Caco-2 (cell line): ENCODE results near the gene RHBG. TPM values are rescaled to one million over a fixed set of nuclear protein-coding genes. Genes with fewer than 3 reads are reported as not detected.

Experiments
- BruUV-seq: library from RNA; stranded (reverse); fragments of 400-500 nt; replicated peaks from 2 replicates; lab custom pipeline; 2021; lab: Mats Ljungman, UMichigan
- CTCF ChIA-PET: fragments of 300-600 bp; sonication (Branson Sonifier 250); formaldehyde crosslinking; loops from one replicate; lab custom pipeline; 2022; ENCODE audit warnings: antibody characterized with exemption; lab: Charles Lee
- POLR2A ChIA-PET: fragments of 300-600 bp; sonication (Branson Sonifier 250); formaldehyde crosslinking; loops from one replicate; lab custom pipeline; 2022; ENCODE audit warnings: antibody characterized with exemption; lab: Charles Lee
- DNase-seq, 2 experiments: peaks; one replicate each; pipeline versions ENCODE4 v3.0.0 to v3.0.0-alpha.2; 2020 to 2022
- H3K27me3 ChIP-seq: replicated peaks from 2 replicates; pipeline ENCODE4 v1.6.0; 2011; ENCODE audit warnings: low read length; ENCODE audit not compliant: control insufficient read depth, insufficient read depth
- H3K36me3 ChIP-seq: 2 replicates; pipeline ENCODE4 v1.5.1; 2011; ENCODE audit warnings: low read length; ENCODE audit not compliant: control insufficient read depth, insufficient read depth
- H3K4me1 ChIP-seq: fragments of 250-450 bp; sonication (Bioruptor Pico); 2 replicates; pipeline ENCODE4 v1.5.1; 2020; ENCODE audit warnings: mild to moderate bottlenecking
- H3K4me3 ChIP-seq: 2 replicates; pipeline ENCODE4 v1.5.1; 2011; ENCODE audit warnings: low read depth, mild to moderate bottlenecking, control low read depth, low read length
- H3K9me3 ChIP-seq: fragments of 250-450 bp; sonication (Bioruptor Pico); 2 replicates; pipeline ENCODE4 v1.5.1; 2020; ENCODE audit warnings: mild to moderate bottlenecking, moderate library complexity
- H3K27ac Mint-ChIP-seq: one replicate; pipeline ENCODE4 v1.8.0; 2022; ENCODE audit warnings: mixed read lengths; ENCODE audit not compliant: unreplicated experiment
- H3K27me3 Mint-ChIP-seq: one replicate; pipeline ENCODE4 v1.8.0; 2022; ENCODE audit warnings: mixed read lengths; ENCODE audit not compliant: insufficient read depth, unreplicated experiment
- H3K36me3 Mint-ChIP-seq: one replicate; pipeline ENCODE4 v1.8.0; 2022; ENCODE audit warnings: mild to moderate bottlenecking, mixed read lengths; ENCODE audit not compliant: insufficient read depth, unreplicated experiment
- H3K4me1 Mint-ChIP-seq: one replicate; pipeline ENCODE4 v1.8.0; 2022; ENCODE audit warnings: low read depth, mixed read lengths; ENCODE audit not compliant: unreplicated experiment
- H3K4me3 Mint-ChIP-seq: one replicate; pipeline ENCODE4 v1.8.0; 2022; ENCODE audit warnings: mild to moderate bottlenecking, moderate library complexity, mixed read lengths; ENCODE audit not compliant: unreplicated experiment
- H3K9me3 Mint-ChIP-seq: one replicate; pipeline ENCODE4 v1.8.0; 2022; ENCODE audit warnings: mixed read lengths; ENCODE audit not compliant: unreplicated experiment
- CTCF ChIP-seq, 2 experiments: fragments of 200-600 bp in 1 of 2; IDR thresholded peaks; 1 replicate in 1 of 2; 2 replicates in 1 of 2; pipeline versions ENCODE4 v1.5.1 to v1.8.0; 2011 to 2022; ENCODE audit warnings: antibody characterized with exemption in 1 of 2, control low read depth in 1 of 2, inconsistent platforms in 1 of 2, low read depth in 1 of 2, low read length in 1 of 2, mild to moderate bottlenecking in 1 of 2, moderate library complexity in 1 of 2; ENCODE audit not compliant: insufficient read depth in 1 of 2, severe bottlenecking in 1 of 2, unreplicated experiment in 1 of 2
- intact Hi-C: fragments of 100-400 bp; cut with micrococcal nuclease; formaldehyde crosslinking; loops from one replicate; pipeline ENCODE4 v1.10.0; 2022; ENCODE audit not compliant: unreplicated experiment
- total RNA-seq: library from RNA; stranded (reverse); gene quantifications from 2 replicates; pipeline ENCODE4 v1.2.3, GENCODE V29; 2022

Gene RHBG
- total RNA-seq, 1 experiment from 2014 or later = 6.5 TPM

- CTCF ChIA-PET = interaction anchor here (1.0 kb wide), 1 partner anchor 51 kb away, joined by 6 read pairs; no protein-coding TSS in a partner anchor
- H3K36me3 Mint-ChIP-seq = peaks cover 11% of the 10 kb centered on the region
- no TSS peak for BruUV-seq
- no peaks in the 10 kb centered on the region for H3K36me3 ChIP-seq
- H3K27me3 Mint-ChIP-seq = no peaks in the 10 kb centered on the region
- H3K4me1 Mint-ChIP-seq = peaks cover 16% of the 10 kb centered on the region
- no peak overlapping the region for H3K4me3 Mint-ChIP-seq
- DNase-seq = no peak
- H3K9me3 Mint-ChIP-seq = peaks cover 10% of the 10 kb centered on the region
- H3K4me1 ChIP-seq = peaks cover 5% of the 10 kb centered on the region
- no peaks in the 10 kb centered on the region for H3K27me3 ChIP-seq
- no peak for TF ChIP-seq CTCF (IDR thresholded peaks at IDR 0.05; ENCODE audit: insufficient read depth in 1 of 2, low read depth in 1 of 2, low read length in 1 of 2, severe bottlenecking in 1 of 2, unreplicated experiment in 1 of 2)
- intact Hi-C loops = no loop called here
- H3K4me3 ChIP-seq = no peak overlapping the region
- H3K9me3 ChIP-seq = 0 out of 2 replicates have a peak, but pooled peaks cover 3% of the 10 kb centered on the region
- no peak overlapping the region for H3K27ac Mint-ChIP-seq
- POLR2A ChIA-PET = no interaction called here
Measured at GRCh38 chr1:156394082-156394481, 25.1 kb downstream of the RHBG start.

GRCh38 chr1:156394835-156395461 lies 25.9 kb downstream of the RHBG start:
- peaks cover 10% of the 10 kb centered on the region for H3K9me3 Mint-ChIP-seq

More at GRCh38 chr1:156394835-156395461, 25.9 kb downstream of the RHBG start:
- no TSS peak for BruUV-seq
- no peaks in the 10 kb centered on the region for H3K27me3 ChIP-seq
- H3K36me3 Mint-ChIP-seq = peaks cover 11% of the 10 kb centered on the region
- no peak overlapping the region for H3K4me3 ChIP-seq
- DNase-seq = peak in 1 of 2 experiments; percentile 55
- ChIA-PET POLR2A (no interaction called here), CTCF (interaction anchor here (1.0 kb wide), 1 partner anchor 50 kb away, joined by 6 read pairs; no protein-coding TSS in a partner anchor)
- no peaks in the 10 kb centered on the region for H3K36me3 ChIP-seq
- intact Hi-C loops = no loop called here
- H3K4me3 Mint-ChIP-seq = no peak overlapping the region
- H3K4me1 Mint-ChIP-seq = peaks cover 25% of the 10 kb centered on the region
- H3K27me3 Mint-ChIP-seq = no peaks in the 10 kb centered on the region
- TF ChIP-seq CTCF (IDR thresholded peaks at IDR 0.05; ENCODE audit: insufficient read depth in 1 of 2, low read depth in 1 of 2, low read length in 1 of 2, severe bottlenecking in 1 of 2, unreplicated experiment in 1 of 2) = no peak
- H3K4me1 ChIP-seq = peaks cover 9% of the 10 kb centered on the region
- H3K9me3 ChIP-seq = 0 out of 2 replicates have a peak, but pooled peaks cover 3% of the 10 kb centered on the region
- H3K27ac Mint-ChIP-seq = peak overlapping the region; percentile 24
